Measurements from ENCODE around the gene FOXK2.

Gene FOXK2

GRCh38 chr17:82587234-82588086, 67.9 kb downstream of the FOXK2 start:
- no peak for TF ChIP-seq CTCF (conservative IDR thresholded peaks at IDR 0.05)
- peak overlapping the region; percentile 15; the same call in 1 of the 2 replicates for H3K27ac ChIP-seq

- TF ChIP-seq CTCF (conservative IDR thresholded peaks at IDR 0.05), result no peak
- 0 out of 2 replicates have a peak overlapping the region, but pooled peaks have one; percentile 1 for H3K27ac ChIP-seq
Measured at GRCh38 chr17:82588266-82589175, 69.0 kb downstream of the FOXK2 start.

- TF ChIP-seq CTCF (conservative IDR thresholded peaks at IDR 0.05), result no peak
- H3K27ac ChIP-seq, result peak overlapping the region; percentile 96; the same call in 1 of the 2 replicates
Measured at GRCh38 chr17:82589851-82590180, 70.3 kb downstream of the FOXK2 start.

GRCh38 chr17:82590216-82590615, 70.7 kb downstream of the FOXK2 start:
- H3K27ac ChIP-seq, result peak overlapping the region; percentile 96; the same call in 1 of the 2 replicates
- no peak for TF ChIP-seq CTCF (conservative IDR thresholded peaks at IDR 0.05)

- H3K27ac ChIP-seq, result peak overlapping the region; percentile 96
- TF ChIP-seq CTCF (conservative IDR thresholded peaks at IDR 0.05), result no peak
Measured at GRCh38 chr17:82590881-82591539, 71.5 kb downstream of the FOXK2 start.

GRCh38 chr17:82592289-82592766, 72.8 kb downstream of the FOXK2 start:
- TF ChIP-seq CTCF (conservative IDR thresholded peaks at IDR 0.05), result no peak
- H3K27ac ChIP-seq, result peak overlapping the region; percentile 96
